SK-N-SH (cell line): ENCODE measurements around the gene TMOD3. TPM values are rescaled to one million over a fixed set of nuclear protein-coding genes. Genes with fewer than 3 reads are reported as not detected.

Experiments
- CTCF ChIA-PET: fragments of 300-600, 350-600 bp; formaldehyde crosslinking; extraction: SDS; loops from one replicate; lab custom pipeline; 2021; lab: Yijun Ruan, JAX
- POLR2A ChIA-PET: fragments of 350-600 bp; sonication (Branson Sonifier 250); formaldehyde crosslinking; extraction: SDS; loops from one replicate; lab custom pipeline; 2020; ENCODE audit warnings: antibody characterized with exemption, inconsistent platforms; lab: Yijun Ruan, JAX
- DNase-seq: peaks from one replicate; pipeline ENCODE4 v3.0.0; 2012
- H2AFZ ChIP-seq: fragments of 200-600 bp; sonication (generic); 2 replicates; pipeline ENCODE4 v1.8.1; 2016; ENCODE audit warnings: antibody characterized with exemption, mild to moderate bottlenecking, low read depth
- H3F3A ChIP-seq: fragments of 200-600 bp; sonication (generic); replicated peaks from 2 replicates; pipeline ENCODE3; 2016; ENCODE audit warnings: antibody characterized with exemption, mild to moderate bottlenecking; ENCODE audit not compliant: insufficient read depth
- H3K27ac ChIP-seq, 2 experiments: fragments of 200-500 bp in 1 of 2; fragments of 200-600 bp in 1 of 2; sonication (Bioruptor generic) in 1 of 2; sonication (generic), shearing (Covaris generic) in 1 of 2; 2 replicates each; pipeline versions ENCODE4 v1.5.1 to v1.6.1; 2014 to 2016; ENCODE audit warnings: low read depth in 2 of 2, inconsistent platforms in 1 of 2, low read length in 1 of 2, mild to moderate bottlenecking in 1 of 2, mixed read lengths in 1 of 2
- H3K27me3 ChIP-seq: fragments of 200-600 bp; sonication (generic), shearing (Covaris generic); 2 replicates; pipeline ENCODE4 v1.6.1; 2016; ENCODE audit warnings: mixed run types; ENCODE audit not compliant: insufficient read depth
- H3K36me3 ChIP-seq, 2 experiments: fragments of 200-500 bp in 1 of 2; fragments of 200-600 bp in 1 of 2; sonication (Bioruptor generic) in 1 of 2; sonication (generic) in 1 of 2; replicated peaks in 1 of 2; 2 replicates each; pipeline versions ENCODE3 to v1.5.1; 2014 to 2016; ENCODE audit warnings: low read length in 1 of 2, mild to moderate bottlenecking in 1 of 2; ENCODE audit not compliant: insufficient read depth in 2 of 2, control insufficient read depth in 1 of 2
- H3K4me1 ChIP-seq, 2 experiments: fragments of 200-500 bp in 1 of 2; fragments of 200-600 bp in 1 of 2; sonication (Bioruptor generic) in 1 of 2; sonication (generic), shearing (Covaris generic) in 1 of 2; 2 replicates each; pipeline versions ENCODE4 v1.5.1 to v1.6.1; 2014 to 2016; ENCODE audit warnings: low read depth in 1 of 2, low read length in 1 of 2, mixed run types in 1 of 2; ENCODE audit not compliant: insufficient read depth in 2 of 2, control insufficient read depth in 1 of 2
- H3K4me2 ChIP-seq: fragments of 200-600 bp; sonication (generic), shearing (Covaris generic); 2 replicates; pipeline ENCODE4 v1.6.1; 2017; ENCODE audit warnings: mixed run types
- H3K4me3 ChIP-seq, 2 experiments: fragments of 200-500 bp in 1 of 2; fragments of 200-600 bp in 1 of 2; sonication (Bioruptor generic) in 1 of 2; sonication (generic), shearing (Covaris generic) in 1 of 2; 2 replicates each; pipeline versions ENCODE4 v1.5.1 to v1.8.1; 2014 to 2016; ENCODE audit warnings: low read depth in 2 of 2, inconsistent platforms in 1 of 2, low read length in 1 of 2, mild to moderate bottlenecking in 1 of 2, mixed read lengths in 1 of 2, moderate library complexity in 1 of 2
- H3K79me2 ChIP-seq: fragments of 200-600 bp; sonication (generic); 2 replicates; pipeline ENCODE4 v1.8.1; 2017; ENCODE audit warnings: mild to moderate bottlenecking; ENCODE audit not compliant: insufficient read depth
- H3K9ac ChIP-seq: fragments of 200-600 bp; sonication (generic); 2 replicates; pipeline ENCODE4 v1.6.1; 2017; ENCODE audit warnings: mixed run types
- H3K9me2 ChIP-seq: fragments of 200-600 bp; sonication (generic); 2 replicates; pipeline ENCODE4 v1.6.1; 2017; ENCODE audit warnings: mixed run types
- H3K9me3 ChIP-seq: fragments of 200-600 bp; sonication (generic); 2 replicates; pipeline ENCODE4 v1.6.1; 2017; ENCODE audit warnings: mixed run types, mild to moderate bottlenecking, moderate library complexity
- H4K20me1 ChIP-seq: fragments of 200-600 bp; sonication (generic); 2 replicates; pipeline ENCODE4 v1.6.1; 2017; ENCODE audit warnings: mild to moderate bottlenecking, mixed run types; ENCODE audit not compliant: insufficient read depth
- ELF1 ChIP-seq: IDR thresholded peaks from 2 replicates; pipeline ENCODE4 v1.4.0; 2012
- FOSL2 ChIP-seq: IDR thresholded peaks from 2 replicates; pipeline ENCODE4 v1.4.0; 2012; ENCODE audit warnings: low read depth, mild to moderate bottlenecking, moderate library complexity, borderline replicate concordance
- FOXJ3 ChIP-seq: sonication (generic); formaldehyde crosslinking; IDR thresholded peaks from 2 replicates; pipeline ENCODE4 v1.5.1; 2020; ENCODE audit warnings: mild to moderate bottlenecking, missing genetic modification reagents
- NRF1 ChIP-seq: IDR thresholded peaks from 2 replicates; pipeline ENCODE4 v1.6.1; 2012; ENCODE audit warnings: low read depth, mild to moderate bottlenecking, low read length
- PBX3 ChIP-seq: IDR thresholded peaks from 2 replicates; pipeline ENCODE4; 2012
- RCOR1 ChIP-seq: fragments of 150-350 bp; IDR thresholded peaks from 2 replicates; pipeline ENCODE4 v1.6.1; 2017; ENCODE audit warnings: antibody characterized with exemption, low read length
- SIN3A ChIP-seq: IDR thresholded peaks from 2 replicates; pipeline ENCODE4 v1.6.1; 2012; ENCODE audit warnings: low read depth, mild to moderate bottlenecking, low read length, moderate library complexity, borderline replicate concordance
- SMC3 ChIP-seq: IDR thresholded peaks from 2 replicates; pipeline ENCODE4 v1.6.1; 2012; ENCODE audit warnings: low read depth, low read length, improper control_type of control experiment
- USF2 ChIP-seq: fragments of 150-350 bp; IDR thresholded peaks from 2 replicates; pipeline ENCODE4 v1.6.1; 2017; ENCODE audit warnings: antibody characterized with exemption, low read length, low read depth, borderline replicate concordance
- ZBTB33 ChIP-seq: IDR thresholded peaks from 2 replicates; pipeline ENCODE4 v1.4.0; 2012; ENCODE audit warnings: low read depth, borderline replicate concordance
- WGBS: methylation state at CpG from one replicate; pipeline ENCODE4 v1.1.6; 2017; ENCODE audit warnings: low lambda C conversion rate; 5-methylcytosine and 5-hydroxymethylcytosine counted together
- polyA plus RNA-seq, 3 experiments: library from polyadenylated mRNA; depleted of rRNA; stranded (reverse); fragments of >200 nt; gene quantifications; 2 replicates each; pipeline ENCODE4 v1.2.3, GENCODE V29; 2012
- TF ChIP-seq, protein P1 (sequence below): IDR thresholded peaks from 2 replicates; pipeline ENCODE4 v1.4.0; 2012; ENCODE audit warnings: low read depth, borderline replicate concordance
- TF ChIP-seq, protein P2 (sequence below): IDR thresholded peaks from 2 replicates; pipeline ENCODE4 v1.4.0; 2012; ENCODE audit warnings: low read depth
- TF ChIP-seq, protein P3 (sequence below): fragments of 150-350 bp; IDR thresholded peaks from 2 replicates; pipeline ENCODE4 v1.6.1; 2016; ENCODE audit warnings: mild to moderate bottlenecking, low read depth, low read length

Gene TMOD3
- polyA plus RNA-seq, 1 of the 3 experiments (the other 2 are of a cell fraction), result 6.0 TPM

- no peaks in the 10 kb centered on the region for H4K20me1 ChIP-seq
- no peak for DNase-seq
- no peak overlapping the region for H2AFZ ChIP-seq
- H3K9me3 ChIP-seq, result no peaks in the 10 kb centered on the region
- H3F3A ChIP-seq, result no peaks in the 10 kb centered on the region
- H3K4me3 ChIP-seq, result no peak overlapping the region
- no peak overlapping the region for H3K4me2 ChIP-seq
- H3K4me1 ChIP-seq, result peaks cover 0 to 16% of the 10 kb centered on the region in 2 experiments; a peak in 2 of 4 replicates
- POLR2A ChIA-PET, result no interaction called here
- H3K27me3 ChIP-seq, result no peaks in the 10 kb centered on the region
- H3K27ac ChIP-seq, result no peak overlapping the region
- H3K9ac ChIP-seq, result no peak overlapping the region
- 95% methylated on average over 5 of the region's 5 CpGs for WGBS
- CTCF ChIA-PET, result interaction anchor here (0.6 to 1.6 kb wide), 8 partner anchors 10 to 374 kb away, joined by 3 to 11 read pairs (median 3); no protein-coding TSS in a partner anchor
- H3K36me3 ChIP-seq, result peaks cover 5 to 12% of the 10 kb centered on the region in 2 experiments
- TF ChIP-seq ELF1 (no peak), FOSL2 (no peak), FOXJ3 (CRISPR knock-in tag) (no peak), PBX3 (no peak), SIN3A (no peak), RCOR1 (no peak), SMC3 (no peak), ZBTB33 (no peak), NRF1 (no peak), USF2 (no peak)
- TF ChIP-seq, protein P1, sequence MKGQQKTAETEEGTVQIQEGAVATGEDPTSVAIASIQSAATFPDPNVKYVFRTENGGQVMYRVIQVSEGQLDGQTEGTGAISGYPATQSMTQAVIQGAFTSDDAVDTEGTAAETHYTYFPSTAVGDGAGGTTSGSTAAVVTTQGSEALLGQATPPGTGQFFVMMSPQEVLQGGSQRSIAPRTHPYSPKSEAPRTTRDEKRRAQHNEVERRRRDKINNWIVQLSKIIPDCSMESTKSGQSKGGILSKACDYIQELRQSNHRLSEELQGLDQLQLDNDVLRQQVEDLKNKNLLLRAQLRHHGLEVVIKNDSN, result no peak
- TF ChIP-seq, protein P2, sequence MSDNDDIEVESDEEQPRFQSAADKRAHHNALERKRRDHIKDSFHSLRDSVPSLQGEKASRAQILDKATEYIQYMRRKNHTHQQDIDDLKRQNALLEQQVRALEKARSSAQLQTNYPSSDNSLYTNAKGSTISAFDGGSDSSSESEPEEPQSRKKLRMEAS, result no peak
- TF ChIP-seq, protein P3, sequence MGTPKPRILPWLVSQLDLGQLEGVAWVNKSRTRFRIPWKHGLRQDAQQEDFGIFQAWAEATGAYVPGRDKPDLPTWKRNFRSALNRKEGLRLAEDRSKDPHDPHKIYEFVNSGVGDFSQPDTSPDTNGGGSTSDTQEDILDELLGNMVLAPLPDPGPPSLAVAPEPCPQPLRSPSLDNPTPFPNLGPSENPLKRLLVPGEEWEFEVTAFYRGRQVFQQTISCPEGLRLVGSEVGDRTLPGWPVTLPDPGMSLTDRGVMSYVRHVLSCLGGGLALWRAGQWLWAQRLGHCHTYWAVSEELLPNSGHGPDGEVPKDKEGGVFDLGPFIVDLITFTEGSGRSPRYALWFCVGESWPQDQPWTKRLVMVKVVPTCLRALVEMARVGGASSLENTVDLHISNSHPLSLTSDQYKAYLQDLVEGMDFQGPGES, result no peak
- H3K9me2 ChIP-seq, result no peaks in the 10 kb centered on the region
- no peaks in the 10 kb centered on the region for H3K79me2 ChIP-seq
Observed at GRCh38 chr15:51802593-51802992, 26.9 kb upstream of the TMOD3 start.
